GM18868 (cell line): ENCODE measurements around the gene CDYL2.
"Not testable (repeated sequence)": the region's sequence is repeated elsewhere in the genome, so short reads cannot be mapped to it uniquely, and the experiment has no call there.

Experiments
- ATAC-seq: cut with Tn5 transposase; IDR thresholded peaks from one replicate; pipeline ENCODE4 v1.9.1; 2021; ENCODE audit warnings: mild to moderate bottlenecking, moderate library complexity; ENCODE audit not compliant: unreplicated experiment

Gene CDYL2

DNA sequence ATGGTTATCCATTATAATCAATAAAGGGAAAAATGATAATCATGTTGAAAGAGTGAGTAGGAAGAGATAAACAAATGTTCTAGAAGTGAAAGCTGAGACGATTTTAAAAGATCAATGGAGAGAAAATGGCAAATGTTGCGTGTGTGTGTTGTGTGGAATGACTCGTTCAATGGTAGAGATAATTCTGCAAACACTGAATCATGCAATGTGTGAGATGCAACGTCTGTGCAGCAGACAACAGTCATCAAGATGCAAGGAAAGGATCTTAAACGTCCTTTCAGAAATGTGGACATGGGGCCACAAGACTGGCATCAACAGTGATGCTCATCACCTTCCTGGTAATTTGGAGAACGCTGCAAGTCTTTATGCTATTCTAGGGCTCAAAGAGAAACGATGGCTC is 124.4 kb downstream of the CDYL2 start:
- no peak for ATAC-seq

DNA sequence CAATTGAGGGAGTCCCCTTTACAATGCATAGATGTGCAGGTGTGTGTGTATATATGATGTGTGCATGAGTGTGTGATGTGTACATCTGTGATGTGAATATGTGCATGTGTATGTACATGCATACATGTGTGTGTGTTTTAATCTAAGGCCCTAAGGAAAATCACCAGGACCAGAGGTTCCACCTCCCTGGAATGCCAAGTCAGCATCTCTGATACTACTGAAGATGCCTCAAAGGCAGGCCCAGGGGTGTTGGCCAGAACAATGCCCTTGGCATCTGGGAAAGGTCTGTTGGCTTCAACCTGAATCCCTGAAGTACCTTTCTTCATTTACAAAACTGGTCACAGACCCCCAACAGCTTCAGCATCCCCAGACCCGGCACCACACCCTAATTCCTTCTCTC is 129.5 kb downstream of the CDYL2 start:
- no peak for ATAC-seq

GRCh38 chr16:80672379-80672778 is 132.0 kb downstream of the CDYL2 start:
- ATAC-seq: no peak

DNA sequence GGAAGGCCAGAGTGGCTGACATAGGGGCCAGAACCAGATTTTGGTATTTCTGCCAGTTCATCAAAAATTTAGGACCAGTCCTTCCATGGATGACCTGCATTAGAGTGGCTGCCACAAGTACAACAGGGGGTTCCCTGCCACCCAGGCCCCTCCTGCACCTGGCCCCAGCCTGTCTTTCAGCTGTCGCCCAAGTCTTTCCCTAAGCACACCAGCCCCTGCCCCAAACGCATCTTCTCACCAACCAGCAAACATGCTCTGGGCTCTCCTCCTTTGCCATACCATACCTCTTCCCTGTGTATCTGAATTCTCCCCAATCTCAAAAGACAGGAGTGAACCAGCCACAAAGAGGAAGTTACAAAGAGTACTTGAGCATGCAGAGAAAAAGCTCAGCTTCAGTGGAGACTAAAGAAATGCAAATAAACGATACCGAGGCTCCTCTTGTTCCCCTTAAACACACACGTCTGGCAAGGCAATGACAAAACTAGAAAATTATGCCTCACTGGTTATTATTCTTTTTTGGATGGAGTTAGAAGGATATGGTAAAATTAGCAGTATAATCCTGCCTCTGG is 133.0 kb downstream of the CDYL2 start:
- ATAC-seq: peak; percentile 72

DNA sequence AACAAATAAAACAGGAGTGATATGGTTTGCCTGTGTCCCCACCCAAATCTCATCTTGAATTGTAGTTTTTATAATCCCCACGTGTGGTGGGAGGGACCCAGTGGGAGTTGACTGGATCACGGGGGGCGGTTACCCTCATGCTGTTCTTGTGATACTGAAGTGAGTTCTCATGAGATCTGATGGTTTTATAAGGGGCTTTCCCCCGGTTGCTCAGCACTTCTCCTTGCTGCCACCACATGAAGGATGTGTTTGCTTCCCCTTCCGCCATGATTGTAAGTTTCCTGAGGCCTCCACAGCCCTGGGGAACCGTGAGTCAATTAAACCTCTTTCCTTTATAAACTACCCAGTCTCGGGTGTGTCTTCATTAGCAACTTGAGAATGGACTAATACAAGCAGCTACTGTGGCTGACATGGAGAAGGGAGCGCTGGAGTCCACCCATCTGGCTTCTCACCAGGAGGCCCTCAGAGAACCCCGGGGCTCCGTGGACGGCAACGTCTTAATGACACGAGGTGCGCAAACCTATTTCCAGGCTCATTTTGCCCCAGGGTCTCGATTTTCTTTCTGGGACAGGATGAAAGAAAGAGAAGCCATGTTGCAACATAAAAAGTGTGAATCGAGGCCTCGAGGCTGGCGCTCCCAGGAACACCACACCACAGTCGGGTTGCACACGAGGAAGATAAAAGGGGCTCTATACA is 134.1 kb downstream of the CDYL2 start:
- ATAC-seq: no peak

- ATAC-seq: no peak
Measured at GRCh38 chr16:80669673-80670072, 134.7 kb downstream of the CDYL2 start.

GRCh38 chr16:80667925-80668324 is 136.5 kb downstream of the CDYL2 start:
- ATAC-seq: no peak

GRCh38 chr16:80667251-80667560 is 137.2 kb downstream of the CDYL2 start:
- ATAC-seq: no peak

DNA sequence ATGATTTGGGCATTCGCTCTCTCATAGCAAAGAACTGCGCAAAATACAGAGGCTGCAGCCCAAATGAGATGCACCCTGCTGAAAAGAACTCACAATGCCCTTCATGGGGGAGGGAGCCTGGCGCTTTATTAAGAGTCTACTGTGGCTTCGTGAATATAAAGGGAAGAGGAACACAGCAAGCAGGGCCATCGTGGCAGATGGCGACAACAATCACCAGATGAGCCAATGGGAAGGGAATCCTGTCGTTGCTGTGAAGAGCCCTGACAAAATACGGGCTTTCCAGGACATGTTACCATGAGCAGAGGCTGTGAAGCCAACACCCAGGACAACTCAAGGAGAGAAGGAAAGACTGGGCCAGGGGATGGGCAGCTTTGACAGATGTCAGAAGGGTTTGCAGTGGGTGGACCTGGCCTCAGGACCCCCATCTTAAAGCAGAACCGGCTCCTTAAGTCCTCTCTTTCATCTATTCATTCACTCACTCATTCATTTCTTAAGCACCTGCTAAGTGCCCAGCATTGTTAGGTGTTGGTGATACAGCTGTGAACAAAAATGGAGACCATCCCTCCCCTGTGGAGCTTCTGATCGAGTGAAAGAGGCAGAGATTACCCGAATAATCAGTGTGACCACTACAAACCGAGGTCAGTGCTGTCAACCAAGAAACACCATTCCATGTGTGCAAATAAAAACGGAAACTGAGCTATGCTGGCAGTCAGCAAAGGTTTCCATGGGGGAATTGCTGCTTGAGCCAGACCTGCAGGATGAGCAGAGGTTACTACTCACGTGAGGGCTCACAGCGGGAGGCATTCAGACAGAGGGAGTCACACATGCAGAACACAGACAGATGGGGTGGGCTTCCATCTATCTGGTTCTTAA is 137.8 kb downstream of the CDYL2 start:
- no peak for ATAC-seq

DNA sequence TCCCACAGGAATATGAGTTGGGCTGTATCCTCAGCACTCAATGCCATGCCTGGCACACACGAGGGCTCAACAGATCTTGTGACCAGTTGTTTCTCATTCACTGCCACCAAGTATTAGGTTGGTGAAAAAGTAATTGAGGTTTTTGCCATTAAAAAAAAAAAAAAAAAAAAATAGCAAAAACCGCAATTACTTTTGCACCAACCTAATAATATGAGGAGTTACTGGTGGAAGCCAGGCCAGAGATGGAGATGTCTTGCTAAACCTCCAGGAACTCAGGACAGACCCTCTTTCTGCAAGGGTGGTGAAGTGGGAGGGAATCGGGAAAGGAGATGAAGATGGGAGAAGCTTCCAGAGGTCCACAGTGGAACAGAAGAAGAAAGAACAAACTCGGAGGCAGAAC is 139.0 kb downstream of the CDYL2 start:
- no peak for ATAC-seq

- ATAC-seq: no peak
Measured at GRCh38 chr16:80664786-80665185, 139.6 kb downstream of the CDYL2 start.

GRCh38 chr16:80664226-80664625 is 140.2 kb downstream of the CDYL2 start:
- ATAC-seq: no peak

DNA sequence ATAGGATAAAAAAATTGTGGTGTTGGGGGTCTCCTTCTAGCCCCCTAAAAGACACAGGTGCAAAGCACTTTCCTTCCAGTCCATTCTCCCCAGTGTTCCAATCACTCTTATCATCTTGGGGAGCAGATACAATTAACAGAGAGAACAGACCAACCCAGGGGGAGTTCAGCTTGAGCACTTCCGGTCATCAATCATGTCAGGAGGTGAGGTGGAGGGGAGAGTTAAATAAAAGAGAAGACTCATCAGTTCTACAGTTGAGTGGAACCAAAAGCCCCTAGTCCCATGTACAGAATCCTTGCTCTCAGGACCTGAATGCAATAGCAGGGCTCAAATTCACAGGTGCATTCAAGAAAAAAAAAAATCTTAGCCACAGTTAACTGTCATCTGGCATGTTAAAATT is 141.3 kb downstream of the CDYL2 start:
- no peak for ATAC-seq

DNA sequence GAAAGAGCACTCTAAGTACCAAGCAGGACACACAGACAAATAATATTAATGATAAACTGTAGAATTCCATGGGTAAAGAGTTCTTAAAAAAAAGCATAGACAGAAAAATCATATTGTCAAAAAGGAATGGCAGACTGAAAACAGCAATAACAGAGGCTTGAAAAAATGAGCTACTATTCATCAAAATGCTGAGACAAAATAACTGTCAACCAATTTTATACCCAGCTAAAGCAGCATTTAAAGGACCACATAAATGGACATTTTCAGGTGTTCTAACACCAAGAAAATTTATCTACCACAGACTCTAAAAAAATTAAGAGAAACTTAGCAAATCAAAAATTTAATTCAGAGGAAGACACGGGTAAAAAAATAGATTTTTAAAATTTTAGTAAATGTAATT is 144.5 kb downstream of the CDYL2 start:
- no peak for ATAC-seq

DNA sequence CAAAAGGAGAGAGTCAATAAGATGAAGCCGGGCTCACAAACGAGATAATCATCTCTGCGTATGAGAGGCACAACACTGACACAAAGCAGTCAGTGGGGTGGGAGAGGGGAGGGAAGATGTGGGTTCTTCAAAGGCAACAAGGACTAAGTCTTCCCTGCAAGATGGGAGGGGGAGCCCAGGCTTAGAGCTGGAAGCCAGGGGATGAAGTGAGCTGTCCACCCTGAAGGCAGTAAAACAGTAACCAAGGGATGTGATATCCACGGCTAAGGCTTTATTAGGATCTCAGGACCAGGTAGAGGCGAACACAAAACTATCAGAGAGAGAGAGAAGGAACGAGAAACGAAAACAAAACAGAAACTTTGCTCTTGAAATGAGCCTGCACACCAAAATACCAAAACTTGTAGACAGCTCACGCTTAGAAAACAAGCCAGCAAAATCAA is 147.7 kb downstream of the CDYL2 start:
- ATAC-seq: peak; percentile 95

DNA sequence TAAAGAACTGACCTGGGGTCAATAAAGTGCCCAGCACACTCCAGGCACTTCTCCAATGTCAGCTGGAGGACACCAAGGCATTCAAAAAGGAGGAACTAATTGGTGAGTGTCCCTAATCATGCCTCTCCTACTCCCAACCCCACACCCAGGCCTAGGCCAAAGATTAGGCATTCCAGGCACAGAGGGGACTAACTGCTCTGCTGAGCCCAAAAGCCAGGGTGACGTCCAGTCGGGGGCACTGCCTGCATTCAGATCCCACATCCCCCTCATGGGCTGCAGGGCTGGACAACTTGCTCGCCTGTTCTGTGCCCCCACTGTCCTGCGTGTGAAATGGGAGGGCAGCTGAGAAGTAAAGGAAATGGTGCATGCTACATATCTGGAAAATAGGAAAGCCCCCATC is 148.2 kb downstream of the CDYL2 start:
- ATAC-seq: no peak

DNA sequence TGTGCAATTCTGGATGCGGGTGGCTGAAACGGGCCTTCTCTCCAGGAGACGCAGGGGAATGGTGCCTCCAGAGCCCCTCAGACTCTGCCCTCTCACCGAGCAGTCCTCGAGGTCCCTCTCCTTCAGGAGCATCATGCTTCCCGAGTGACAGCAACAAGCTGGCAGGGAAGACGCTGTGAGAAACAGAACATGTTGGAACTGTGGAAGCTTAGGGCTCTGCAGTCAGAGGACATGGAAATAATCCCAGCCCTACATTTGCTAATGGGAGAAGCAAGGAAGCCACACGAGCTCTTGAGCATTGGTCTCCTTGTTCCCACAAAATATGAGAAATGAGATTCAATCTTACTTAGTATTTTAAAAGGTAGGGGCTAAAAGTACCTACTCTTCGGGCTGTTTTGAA is 148.6 kb downstream of the CDYL2 start:
- no peak for ATAC-seq

DNA sequence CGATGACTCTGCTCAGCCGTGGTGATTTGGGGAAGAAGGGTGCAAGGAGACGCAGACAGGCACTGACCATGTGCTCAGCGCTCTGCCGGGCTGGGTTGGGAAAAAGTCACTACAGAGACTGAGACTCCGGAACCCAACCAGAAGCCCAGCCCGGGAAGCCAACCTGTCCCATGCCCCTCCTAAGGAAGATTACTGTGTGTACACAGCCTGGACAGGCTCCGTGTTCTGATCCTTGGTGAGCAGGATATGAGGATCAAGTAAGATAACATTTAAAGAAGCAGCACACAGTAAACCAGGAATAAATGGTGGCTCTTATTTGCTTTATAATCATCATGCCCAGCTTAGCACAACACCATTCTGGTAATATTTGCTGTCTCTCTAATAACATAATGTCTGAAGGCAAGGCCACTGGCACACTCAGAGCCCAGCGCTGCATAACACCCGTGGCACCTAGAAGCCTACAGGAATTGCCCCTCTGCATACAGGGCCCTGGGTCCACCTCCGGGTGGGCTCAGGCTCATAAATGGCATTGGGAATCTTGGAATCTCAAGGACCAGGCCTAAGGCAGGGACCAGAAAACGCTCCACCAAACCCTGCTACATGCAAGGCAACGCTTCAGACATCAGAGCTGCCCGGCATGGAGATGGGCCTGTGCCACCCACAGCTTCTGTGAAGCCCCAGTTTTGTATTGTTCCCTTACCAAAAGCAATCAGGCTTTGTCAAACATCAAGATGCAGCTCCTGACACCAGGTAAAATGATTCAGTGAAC is 150.1 kb downstream of the CDYL2 start:
- no peak for ATAC-seq

GRCh38 chr16:80652441-80652840 is 152.0 kb downstream of the CDYL2 start:
- ATAC-seq: no peak

DNA sequence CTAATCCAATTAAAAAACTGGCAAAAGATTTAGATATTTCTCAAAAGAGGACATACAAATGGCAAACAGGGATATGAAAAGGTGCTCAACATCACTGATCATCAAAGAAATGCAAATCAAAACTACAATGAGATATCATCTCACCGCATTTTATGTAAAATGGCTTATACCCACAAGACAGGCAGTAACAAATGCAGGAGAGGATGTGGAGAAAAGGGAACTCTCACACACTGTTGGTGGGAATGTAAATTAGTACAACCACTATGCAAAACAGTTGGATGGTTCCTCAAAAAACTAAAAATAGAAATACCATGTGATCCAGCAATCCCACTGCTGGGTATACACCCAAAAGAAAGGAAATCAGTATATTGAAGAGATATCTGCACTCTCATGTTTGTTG is 154.1 kb downstream of the CDYL2 start:
- not testable (repeated sequence) for ATAC-seq

- no peak for ATAC-seq
Measured at GRCh38 chr16:80640316-80640715, 164.1 kb downstream of the CDYL2 start.
